Hepatocyte (in vitro differentiated cells): ENCODE results near the gene P2RX1. TPM values are rescaled to one million over a fixed set of nuclear protein-coding genes. Genes with fewer than 3 reads are reported as not detected.
A peak's percentile ranks its signal among the peaks of the same experiment; 100 is the strongest.

ENCODE experiments used
- DNase-seq: peaks from one replicate; pipeline ENCODE4 v3.0.0-alpha.2; 2016; ENCODE audit warnings: low spot score
- H2AFZ ChIP-seq: fragments of 200-600 bp; sonication (generic); 2 replicates; pipeline ENCODE4 v1.6.0; 2016; ENCODE audit warnings: antibody characterized with exemption, mild to moderate bottlenecking
- H3K27ac ChIP-seq: fragments of 200-600 bp; sonication (generic); 2 replicates; pipeline ENCODE4 v1.5.1; 2016; ENCODE audit warnings: mild to moderate bottlenecking
- H3K27me3 ChIP-seq: fragments of 200-600 bp; sonication (generic); 2 replicates; pipeline ENCODE4 v1.6.1; 2016
- H3K36me3 ChIP-seq: fragments of 200-600 bp; sonication (generic); replicated peaks from 2 replicates; pipeline ENCODE4 v1.5.1; 2016; ENCODE audit warnings: low read depth; ENCODE audit not compliant: insufficient read depth
- H3K4me1 ChIP-seq: fragments of 200-600 bp; sonication (generic); 2 replicates; pipeline ENCODE4 v1.5.1; 2016; ENCODE audit warnings: mild to moderate bottlenecking, moderate library complexity; ENCODE audit not compliant: insufficient read depth
- H3K4me2 ChIP-seq: fragments of 200-600 bp; sonication (generic); 2 replicates; pipeline ENCODE4 v1.6.0; 2016
- H3K4me3 ChIP-seq: fragments of 200-600 bp; sonication (generic); 2 replicates; pipeline ENCODE4 v1.5.1; 2016; ENCODE audit warnings: mild to moderate bottlenecking
- H3K79me2 ChIP-seq: fragments of 200-600 bp; sonication (generic); 2 replicates; pipeline ENCODE4 v1.6.0; 2017; ENCODE audit warnings: mild to moderate bottlenecking
- H3K9me2 ChIP-seq: fragments of 200-600 bp; sonication (generic); replicated peaks from 2 replicates; pipeline ENCODE4 v1.6.0; 2017; ENCODE audit warnings: mild to moderate bottlenecking; ENCODE audit not compliant: insufficient read depth
- H3K9me3 ChIP-seq: fragments of 200-600 bp; sonication (generic); 2 replicates; pipeline ENCODE4 v1.5.1; 2016; ENCODE audit warnings: low read depth, mild to moderate bottlenecking
- H4K20me1 ChIP-seq: fragments of 200-600 bp; sonication (generic); 2 replicates; pipeline ENCODE4 v1.6.0; 2016; ENCODE audit warnings: mild to moderate bottlenecking; ENCODE audit not compliant: insufficient read depth, poor library complexity, severe bottlenecking
- CTCF ChIP-seq: fragments of 200-600 bp; sonication (generic); IDR thresholded peaks from 2 replicates; pipeline ENCODE4 v1.5.1; 2016; ENCODE audit warnings: antibody characterized with exemption, mild to moderate bottlenecking; ENCODE audit not compliant: poor library complexity
- EZH2 ChIP-seq: fragments of 200-600 bp; sonication (generic); IDR thresholded peaks from 2 replicates; pipeline ENCODE4 v1.6.1; 2016; ENCODE audit warnings: antibody characterized with exemption, mild to moderate bottlenecking, borderline replicate concordance
- EZH2phosphoT487 ChIP-seq: fragments of 200-600 bp; sonication (generic); IDR thresholded peaks from one replicate; pipeline ENCODE4 v1.6.1; 2018; ENCODE audit warnings: antibody characterized with exemption, mild to moderate bottlenecking, low read depth, moderate library complexity; ENCODE audit not compliant: unreplicated experiment, severe bottlenecking
- WGBS: methylation state at CpG from one replicate; pipeline ENCODE4 v1.1.6; 2016; ENCODE audit warnings: low lambda C conversion rate; ENCODE audit errors: missing lambda C conversion rate; 5-methylcytosine and 5-hydroxymethylcytosine counted together
- polyA plus RNA-seq: library from polyadenylated mRNA; unstranded; fragments of >200 nt; fragmentation: Nextera tagmentation; extraction: Ambion mirVana; gene quantifications from 2 replicates; pipeline ENCODE4 v1.2.1, GENCODE V29; 2016
- total RNA-seq: library from RNA; depleted of rRNA; stranded (reverse); fragments of >200 nt; gene quantifications from 2 replicates; pipeline ENCODE4 v1.2.3, GENCODE V29; 2014

P2RX1 gene
- total and polyA plus RNA-seq, 2 experiments from 2014 or later = 0.50 to 1.8 TPM

- TF ChIP-seq CTCF (no peak), EZH2phosphoT487 (peak; percentile 30)
- Histone ChIP-seq H3K79me2 (no peaks in the 10 kb centered on the region), H3K27ac (no peak overlapping the region), H4K20me1 (no peaks in the 10 kb centered on the region), H2AFZ (no peak overlapping the region), H3K27me3 (peaks cover 30% of the 10 kb centered on the region), H3K4me2 (peak overlapping the region; percentile 89), H3K4me3 (no peak overlapping the region), H3K4me1 (peaks cover 18% of the 10 kb centered on the region), H3K36me3 (no peaks in the 10 kb centered on the region), H3K9me2 (no peaks in the 10 kb centered on the region), H3K9me3 (no peaks in the 10 kb centered on the region)
- DNase-seq = no peak
- 17% methylated on average over 39 of the region's 64 CpGs for WGBS
Measured at GRCh38 chr17:3963237-3964201, 47.3 kb upstream of the P2RX1 start.

GRCh38 chr17:3962965-3963236 is 46.6 kb upstream of the P2RX1 start:
- no peak for DNase-seq
- H3K9me2 ChIP-seq = no peaks in the 10 kb centered on the region
- no peaks in the 10 kb centered on the region for H3K9me3 ChIP-seq
- H3K4me1 ChIP-seq = peaks cover 18% of the 10 kb centered on the region
- H2AFZ ChIP-seq = no peak overlapping the region
- peaks cover 30% of the 10 kb centered on the region for H3K27me3 ChIP-seq
- no peaks in the 10 kb centered on the region for H3K36me3 ChIP-seq
- no peak overlapping the region for H3K4me2 ChIP-seq
- no peak overlapping the region for H3K27ac ChIP-seq
- TF ChIP-seq CTCF (no peak), EZH2 (no peak), EZH2phosphoT487 (peak; percentile 0)
- H3K4me3 ChIP-seq = no peak overlapping the region
- H3K79me2 ChIP-seq = no peaks in the 10 kb centered on the region
- H4K20me1 ChIP-seq = no peaks in the 10 kb centered on the region

GRCh38 chr17:3962217-3962964 is 46.1 kb upstream of the P2RX1 start:
- no peak overlapping the region for H2AFZ ChIP-seq
- no peaks in the 10 kb centered on the region for H3K36me3 ChIP-seq
- WGBS = 84% methylated on average over 11 of the region's 11 CpGs
- H3K4me3 ChIP-seq = no peak overlapping the region
- H3K79me2 ChIP-seq = no peaks in the 10 kb centered on the region
- DNase-seq = no peak
- peaks cover 30% of the 10 kb centered on the region for H3K27me3 ChIP-seq
- H4K20me1 ChIP-seq = no peaks in the 10 kb centered on the region
- H3K9me3 ChIP-seq = no peaks in the 10 kb centered on the region
- TF ChIP-seq EZH2phosphoT487 (peak; percentile 8), CTCF (no peak)
- no peak overlapping the region for H3K4me2 ChIP-seq
- H3K9me2 ChIP-seq = no peaks in the 10 kb centered on the region
- H3K27ac ChIP-seq = no peak overlapping the region
- peaks cover 18% of the 10 kb centered on the region for H3K4me1 ChIP-seq
